HG03196 (cell line): ENCODE data around the gene TTPAL.
A peak's percentile ranks its signal among the peaks of the same experiment; 100 is the strongest.

Experiments
- ATAC-seq: cut with Tn5 transposase; IDR thresholded peaks from one replicate; pipeline ENCODE4 v1.9.1; 2021; ENCODE audit not compliant: unreplicated experiment

The TTPAL gene

GRCh38 chr20:44475694-44476560 lies at the start of gene TTPAL:
Gene TTPAL (plus strand): TSS chr20:44475874. CDS start chr20:44480000, 4,126 bp downstream.
- peak; percentile 87 for ATAC-seq

- no peak for ATAC-seq
Observed at GRCh38 chr20:44425923-44426322, 49.8 kb upstream of the TTPAL start.

- no peak for ATAC-seq
Observed at GRCh38 chr20:44426879-44427790, 48.5 kb upstream of the TTPAL start.

GRCh38 chr20:44427804-44428173 lies 47.9 kb upstream of the TTPAL start:
- ATAC-seq, result no peak

GRCh38 chr20:44428174-44429016 lies 47.3 kb upstream of the TTPAL start:
- ATAC-seq, result no peak

GRCh38 chr20:44429017-44429339 lies 46.7 kb upstream of the TTPAL start:
- ATAC-seq, result no peak

- no peak for ATAC-seq
Observed at GRCh38 chr20:44429419-44430269, 46.0 kb upstream of the TTPAL start.

GRCh38 chr20:44430270-44431065 lies 45.2 kb upstream of the TTPAL start:
- ATAC-seq, result no peak

- no peak for ATAC-seq
Observed at GRCh38 chr20:44431118-44431501, 44.6 kb upstream of the TTPAL start.

- no peak for ATAC-seq
Observed at GRCh38 chr20:44431502-44432234, 44.0 kb upstream of the TTPAL start.

- no peak for ATAC-seq
Observed at GRCh38 chr20:44432618-44433577, 42.8 kb upstream of the TTPAL start.

- no peak for ATAC-seq
Observed at GRCh38 chr20:44433751-44434538, 41.7 kb upstream of the TTPAL start.

GRCh38 chr20:44435630-44436335 lies 39.9 kb upstream of the TTPAL start:
- ATAC-seq, result no peak

- ATAC-seq, result no peak
Observed at GRCh38 chr20:44436393-44436792, 39.3 kb upstream of the TTPAL start.

GRCh38 chr20:44437497-44437896 lies 38.2 kb upstream of the TTPAL start:
- ATAC-seq, result no peak

- no peak for ATAC-seq
Observed at GRCh38 chr20:44438782-44439181, 36.9 kb upstream of the TTPAL start.
